Immature natural killer cell (primary cell): ENCODE data around the gene GMDS. TPM values are rescaled to one million over a fixed set of nuclear protein-coding genes. Genes with fewer than 3 reads are reported as not detected.
"Not testable (repeated sequence)": the region's sequence is repeated elsewhere in the genome, so short reads cannot be mapped to it uniquely, and the experiment has no call there.

Experiments
- DNase-seq, 3 donors: peaks; one replicate each; pipeline ENCODE4 v3.0.0; 2022; ENCODE audit warnings: mixed read lengths in 1 of 3
- H3K27ac Mint-ChIP-seq, 6 donors: one replicate each; pipeline ENCODE4 v1.8.0; 2020; ENCODE audit warnings: mixed read lengths in 6 of 6, mild to moderate bottlenecking in 5 of 6, inconsistent platforms in 4 of 6, moderate library complexity in 3 of 6
- H3K27me3 Mint-ChIP-seq, 3 donors: one replicate each; pipeline ENCODE4 v1.8.0; 2020 to 2021; ENCODE audit warnings: low read depth in 3 of 3, mild to moderate bottlenecking in 3 of 3, mixed read lengths in 3 of 3, moderate library complexity in 3 of 3, inconsistent platforms in 1 of 3
- H3K36me3 Mint-ChIP-seq, 3 donors: one replicate each; pipeline ENCODE4 v1.8.0; 2020; ENCODE audit warnings: mixed read lengths in 3 of 3, inconsistent platforms in 2 of 3, mild to moderate bottlenecking in 2 of 3
- H3K4me1 Mint-ChIP-seq, 2 donors: one replicate each; pipeline ENCODE4 v1.8.0; 2020; ENCODE audit warnings: inconsistent platforms in 2 of 2, mild to moderate bottlenecking in 2 of 2, mixed read lengths in 2 of 2, moderate library complexity in 1 of 2
- H3K4me3 Mint-ChIP-seq, 5 donors: one replicate each; pipeline ENCODE4 v1.8.0; 2020; ENCODE audit warnings: mild to moderate bottlenecking in 5 of 5, mixed read lengths in 5 of 5, inconsistent platforms in 3 of 5, moderate library complexity in 3 of 5
- H3K9me3 Mint-ChIP-seq, 6 donors: one replicate each; pipeline ENCODE4 v1.8.0; 2020; ENCODE audit warnings: mild to moderate bottlenecking in 6 of 6, mixed read lengths in 6 of 6, inconsistent platforms in 4 of 6, moderate library complexity in 3 of 6
- polyA plus RNA-seq, 3 donors: library from polyadenylated mRNA; unstranded; fragments of 300-500 nt; fragmentation: Illumina TruSeq; gene quantifications; one replicate each; pipeline ENCODE4 v1.2.3, GENCODE V29; 2021

The GMDS gene
- polyA plus RNA-seq, 3 donors from 2014 or later, result 14.1 to 25.4 (median 22.5) TPM

GRCh38 chr6:1849691-1850090 is 395.7 kb downstream of the GMDS start:
- no peaks in the 10 kb centered on the region for H3K36me3 Mint-ChIP-seq

DNA sequence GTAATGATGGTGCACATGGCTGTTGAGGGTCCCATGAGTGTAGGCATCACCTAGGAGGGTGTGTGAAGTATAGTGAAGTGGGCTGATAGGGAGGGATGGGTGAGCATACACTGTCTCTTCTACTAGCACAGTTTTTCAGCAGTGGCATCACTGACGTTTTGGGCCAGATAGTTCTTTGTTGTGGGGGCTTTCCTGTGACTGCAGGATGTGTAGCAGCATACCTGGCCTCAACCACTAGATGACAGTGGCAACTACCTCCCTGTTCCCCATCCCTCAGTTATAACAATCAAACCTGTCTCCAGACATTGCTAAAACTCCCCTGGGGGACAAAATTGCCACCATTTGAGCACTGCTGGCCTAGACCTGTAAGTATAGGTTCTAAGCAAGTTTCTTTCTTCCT is 396.7 kb downstream of the GMDS start:
- H3K36me3 Mint-ChIP-seq, result no peaks in the 10 kb centered on the region

More at GRCh38 chr6:1849691-1850090, 395.7 kb downstream of the GMDS start:
- no peaks in the 10 kb centered on the region for H3K4me1 Mint-ChIP-seq
- no peak overlapping the region for H3K4me3 Mint-ChIP-seq
- no peaks in the 10 kb centered on the region for H3K9me3 Mint-ChIP-seq
- peaks cover 0 to 2% (median 2%) of the 10 kb centered on the region in 3 donors for H3K27me3 Mint-ChIP-seq
- no peak for DNase-seq
- no peak overlapping the region for H3K27ac Mint-ChIP-seq

GRCh38 chr6:1846611-1847010 is 398.8 kb downstream of the GMDS start:
- H3K4me3 Mint-ChIP-seq, result no peak overlapping the region

More for the DNA sequence above, 396.7 kb downstream of the GMDS start:
- no peaks in the 10 kb centered on the region for H3K9me3 Mint-ChIP-seq
- peaks cover 0 to 2% (median 2%) of the 10 kb centered on the region in 3 donors for H3K27me3 Mint-ChIP-seq
- no peak overlapping the region for H3K27ac Mint-ChIP-seq
- H3K4me1 Mint-ChIP-seq, result no peaks in the 10 kb centered on the region
- no peak for DNase-seq
- H3K4me3 Mint-ChIP-seq, result no peak overlapping the region

DNA sequence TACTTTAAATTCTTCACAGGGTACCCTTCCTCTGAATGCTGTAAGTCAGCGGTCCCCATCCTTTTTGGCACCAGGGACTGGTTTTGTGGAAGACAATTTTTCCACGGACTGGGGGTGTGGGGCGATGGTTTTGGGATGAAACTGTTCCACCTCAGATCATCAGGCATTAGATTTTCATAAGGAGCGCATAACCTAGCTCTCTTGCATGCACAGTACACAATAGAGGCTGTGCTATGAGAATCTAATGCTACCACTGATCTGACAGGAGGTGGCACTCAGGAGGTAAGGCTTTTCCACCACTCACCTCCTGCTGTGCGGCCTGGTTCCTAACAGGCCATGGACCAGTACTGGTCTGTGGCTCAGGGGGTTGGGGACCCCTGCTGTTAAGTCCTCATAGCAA is 399.9 kb downstream of the GMDS start:
- H3K4me3 Mint-ChIP-seq, result not testable (repeated sequence)

More at GRCh38 chr6:1846611-1847010, 398.8 kb downstream of the GMDS start:
- DNase-seq, result no peak
- Mint-ChIP-seq H3K4me1 (no peaks in the 10 kb centered on the region), H3K27me3 (peaks cover 0 to 2% (median 2%) of the 10 kb centered on the region in 3 donors), H3K36me3 (no peaks in the 10 kb centered on the region), H3K9me3 (no peaks in the 10 kb centered on the region), H3K27ac (no peak overlapping the region)

DNA sequence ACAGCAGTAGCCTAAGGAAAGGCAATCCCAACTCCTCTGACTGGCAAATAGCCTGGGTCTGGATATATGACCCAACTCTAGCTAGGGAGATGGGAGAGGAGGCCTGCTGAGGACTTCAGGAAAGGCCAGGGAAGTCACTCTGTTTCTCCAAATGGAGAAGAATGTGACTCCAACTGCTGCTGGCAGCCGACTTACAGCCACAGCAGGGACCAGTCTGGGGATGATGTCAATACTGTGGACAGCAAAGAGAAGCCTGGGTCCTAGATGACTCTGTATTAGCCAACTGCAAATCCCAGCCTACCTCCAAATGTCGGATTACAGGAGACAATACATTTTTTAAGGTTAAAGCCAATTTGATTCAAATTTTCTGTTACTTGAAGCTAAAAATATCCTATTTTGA is 403.1 kb downstream of the GMDS start:
- Mint-ChIP-seq H3K36me3 (no peaks in the 10 kb centered on the region), H3K4me3 (no peak overlapping the region), H3K27me3 (no peaks in the 10 kb centered on the region), H3K27ac (no peak overlapping the region), H3K9me3 (no peaks in the 10 kb centered on the region), H3K4me1 (no peaks in the 10 kb centered on the region)
- DNase-seq, result no peak

More for the DNA sequence above, 399.9 kb downstream of the GMDS start:
- not testable (repeated sequence) for H3K4me1 Mint-ChIP-seq, H3K27me3 Mint-ChIP-seq, H3K27ac Mint-ChIP-seq, H3K9me3 Mint-ChIP-seq, H3K36me3 Mint-ChIP-seq, DNase-seq

GRCh38 chr6:1841136-1841535 is 404.3 kb downstream of the GMDS start:
- DNase-seq, result no peak
- Mint-ChIP-seq H3K27me3 (peaks cover 0 to under 1% (median 0%) of the 10 kb centered on the region in 3 donors), H3K4me3 (no peak overlapping the region), H3K4me1 (no peaks in the 10 kb centered on the region), H3K9me3 (no peaks in the 10 kb centered on the region), H3K27ac (no peak overlapping the region), H3K36me3 (no peaks in the 10 kb centered on the region)

- H3K4me1 Mint-ChIP-seq, result no peaks in the 10 kb centered on the region
- H3K27me3 Mint-ChIP-seq, result peaks cover 0 to 2% (median 0%) of the 10 kb centered on the region in 3 donors
- H3K9me3 Mint-ChIP-seq, result no peaks in the 10 kb centered on the region
- H3K4me3 Mint-ChIP-seq, result no peak overlapping the region
- no peaks in the 10 kb centered on the region for H3K36me3 Mint-ChIP-seq
- no peak for DNase-seq
- H3K27ac Mint-ChIP-seq, result no peak overlapping the region
Measured at GRCh38 chr6:1840491-1841121, 404.8 kb downstream of the GMDS start.

GRCh38 chr6:1839361-1839760 is 406.0 kb downstream of the GMDS start:
- Mint-ChIP-seq H3K36me3 (no peaks in the 10 kb centered on the region), H3K27me3 (peaks cover 0 to 4% (median 0%) of the 10 kb centered on the region in 3 donors), H3K4me3 (no peak overlapping the region), H3K4me1 (no peaks in the 10 kb centered on the region), H3K9me3 (no peaks in the 10 kb centered on the region), H3K27ac (no peak overlapping the region)
- DNase-seq, result no peak

DNA sequence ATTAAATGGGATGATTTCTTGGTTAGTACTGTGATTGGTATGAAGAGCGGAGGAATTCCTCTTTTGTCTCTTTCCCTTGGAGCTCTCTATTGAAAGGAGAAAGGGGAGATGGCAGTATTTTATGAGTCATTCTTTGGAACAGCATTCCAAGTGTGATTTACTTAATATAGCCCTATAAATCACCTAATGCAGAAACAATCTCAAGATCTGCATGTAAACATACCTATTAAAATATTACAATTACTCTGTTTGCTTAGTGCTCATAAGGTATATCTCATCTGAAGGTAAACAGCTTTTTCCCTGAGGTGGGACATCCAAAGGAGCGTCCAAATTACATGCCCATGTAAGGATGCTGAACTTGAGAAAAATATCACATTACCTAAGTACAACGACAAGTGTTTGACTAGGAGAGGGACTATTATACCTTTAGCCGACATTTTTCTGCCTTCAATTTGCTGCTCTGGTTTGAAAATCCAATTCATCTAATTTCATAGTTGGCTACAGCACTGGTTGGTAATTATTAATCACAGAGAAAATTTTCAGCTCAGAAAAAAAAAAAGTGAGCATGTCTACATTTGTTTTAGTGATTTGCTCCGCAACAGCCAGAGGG is 406.7 kb downstream of the GMDS start:
- no peak for DNase-seq
- H3K4me1 Mint-ChIP-seq, result no peaks in the 10 kb centered on the region
- H3K9me3 Mint-ChIP-seq, result no peaks in the 10 kb centered on the region
- no peak overlapping the region for H3K27ac Mint-ChIP-seq
- H3K36me3 Mint-ChIP-seq, result no peaks in the 10 kb centered on the region
- peaks cover 0 to 4% (median 0%) of the 10 kb centered on the region in 3 donors for H3K27me3 Mint-ChIP-seq
- no peak overlapping the region for H3K4me3 Mint-ChIP-seq

DNA sequence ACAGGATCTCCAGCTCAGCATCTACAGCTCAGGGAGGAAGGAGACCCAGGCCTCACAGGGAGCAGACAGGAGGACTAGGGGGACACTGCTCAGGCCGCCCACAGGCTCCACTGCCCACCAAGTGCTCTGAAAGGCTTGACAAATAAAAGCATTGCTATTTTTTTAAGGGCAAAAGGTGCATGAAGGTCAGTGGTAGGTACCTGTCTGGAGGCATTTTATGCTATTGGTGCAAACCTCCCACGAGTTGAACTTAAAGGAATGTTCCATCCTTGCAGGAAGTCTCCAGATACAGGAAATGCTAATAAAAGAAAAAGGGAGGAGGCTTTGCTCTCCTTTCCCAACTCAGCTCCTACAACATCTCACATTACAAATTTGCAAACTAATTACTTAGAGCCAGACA is 407.6 kb downstream of the GMDS start:
- no peaks in the 10 kb centered on the region for H3K9me3 Mint-ChIP-seq
- peaks cover 0 to 7% of the 10 kb centered on the region in 2 donors for H3K4me1 Mint-ChIP-seq
- no peak overlapping the region for H3K27ac Mint-ChIP-seq
- no peak for DNase-seq
- H3K4me3 Mint-ChIP-seq, result no peak overlapping the region
- H3K36me3 Mint-ChIP-seq, result no peaks in the 10 kb centered on the region
- peaks cover 0 to 4% (median 0%) of the 10 kb centered on the region in 3 donors for H3K27me3 Mint-ChIP-seq

GRCh38 chr6:1836690-1837089 is 408.7 kb downstream of the GMDS start:
- Mint-ChIP-seq H3K36me3 (no peaks in the 10 kb centered on the region), H3K9me3 (no peaks in the 10 kb centered on the region), H3K4me1 (peaks cover 0 to 10% of the 10 kb centered on the region in 2 donors), H3K27me3 (peaks cover 0 to 4% (median 0%) of the 10 kb centered on the region in 3 donors), H3K4me3 (no peak overlapping the region), H3K27ac (no peak overlapping the region)
- no peak for DNase-seq

DNA sequence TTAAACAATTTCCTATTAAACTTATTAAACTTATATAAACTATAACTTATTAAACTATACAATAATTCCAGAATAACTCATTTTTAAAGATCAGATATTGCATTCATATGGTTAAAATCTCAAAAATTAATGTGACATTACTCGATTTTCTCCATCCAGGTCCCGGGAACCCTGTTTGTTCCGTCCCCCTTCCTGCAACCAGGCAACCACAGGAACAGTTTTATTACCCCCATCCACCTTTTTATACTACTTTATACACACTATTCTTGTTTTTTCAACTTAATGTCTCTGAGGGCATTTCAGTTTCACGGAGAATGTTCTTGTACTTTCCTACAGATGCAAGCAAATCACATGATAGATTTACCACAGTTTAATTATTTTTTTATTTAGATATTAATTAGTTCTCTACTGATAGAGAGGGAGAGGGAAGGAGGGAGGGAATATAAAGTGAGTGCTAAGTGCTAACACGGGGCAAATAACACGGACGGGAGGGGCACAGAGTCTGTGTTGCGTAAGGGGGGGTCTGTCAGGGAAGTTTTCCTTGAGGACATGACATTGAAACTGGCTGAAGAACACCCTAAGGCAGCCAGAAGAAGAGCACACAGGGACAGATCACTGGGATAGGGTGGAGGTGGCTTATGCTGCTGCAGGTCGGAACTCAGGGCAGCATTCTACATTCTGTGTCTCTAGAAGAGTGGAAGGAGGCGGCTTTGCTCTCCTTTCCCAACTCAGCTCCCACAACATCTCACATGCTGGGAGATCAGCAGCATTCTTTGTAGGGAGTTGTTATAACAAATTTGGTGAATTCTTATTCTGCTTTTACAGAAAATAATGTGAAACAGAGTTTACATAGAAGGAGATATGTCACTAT is 410.5 kb downstream of the GMDS start:
- DNase-seq, result no peak
- peaks cover 0 to 6% (median 0%) of the 10 kb centered on the region in 3 donors for H3K27me3 Mint-ChIP-seq
- H3K4me1 Mint-ChIP-seq, result peaks cover 0 to 10% of the 10 kb centered on the region in 2 donors
- H3K9me3 Mint-ChIP-seq, result peaks cover 0 to 3% (median 1%) of the 10 kb centered on the region in 6 donors
- H3K36me3 Mint-ChIP-seq, result peaks cover 0 to 10% (median 3%) of the 10 kb centered on the region in 3 donors
- no peak overlapping the region for H3K4me3 Mint-ChIP-seq
- no peak overlapping the region for H3K27ac Mint-ChIP-seq

DNA sequence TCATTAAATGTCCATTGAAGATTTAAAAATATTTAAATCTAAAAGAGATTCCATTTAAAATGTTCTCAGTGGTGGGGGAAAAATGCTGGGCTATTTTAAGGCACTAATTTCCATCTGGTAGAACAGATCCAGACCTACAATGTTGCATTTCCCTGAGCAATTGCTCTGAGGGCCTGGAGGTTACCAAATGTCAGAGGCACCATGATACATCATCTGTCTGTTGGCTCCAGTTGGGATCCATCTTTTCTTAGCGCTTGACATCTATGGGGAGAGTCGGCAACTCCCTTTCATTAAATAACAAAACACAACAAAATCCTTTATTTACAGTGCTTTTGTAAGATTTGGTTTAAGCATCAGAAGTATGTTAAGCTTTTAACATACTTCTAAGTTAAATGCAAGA is 411.2 kb downstream of the GMDS start:
- Mint-ChIP-seq H3K36me3 (peaks cover 0 to 10% (median 3%) of the 10 kb centered on the region in 3 donors), H3K27ac (no peak overlapping the region), H3K4me3 (no peak overlapping the region), H3K9me3 (peaks cover 0 to 8% (median 3%) of the 10 kb centered on the region in 6 donors), H3K4me1 (peaks cover 0 to 10% of the 10 kb centered on the region in 2 donors), H3K27me3 (peaks cover 0 to 6% (median 0%) of the 10 kb centered on the region in 3 donors)
- DNase-seq, result no peak
